Neural cell (in vitro differentiated cells): ENCODE measurements around the gene RUBCN. TPM values are rescaled to one million over a fixed set of nuclear protein-coding genes. Genes with fewer than 3 reads are reported as not detected.
"Not testable (repeated sequence)": the region's sequence is repeated elsewhere in the genome, so short reads cannot be mapped to it uniquely, and the experiment has no call there.

Experiments used
- H2AFZ ChIP-seq: fragments of 200-600, 300-800 bp; sonication (generic), shearing (Covaris generic); 2 replicates; pipeline ENCODE4 v1.6.0; 2014; ENCODE audit warnings: low read depth, mild to moderate bottlenecking, antibody characterized with exemption, low read length, moderate library complexity
- H3F3A ChIP-seq: fragments of 200-600 bp; shearing (Covaris generic); 2 replicates; pipeline ENCODE4 v1.6.1; 2016; ENCODE audit warnings: mild to moderate bottlenecking, moderate library complexity, mixed read lengths, antibody characterized with exemption, low read length; ENCODE audit not compliant: insufficient read depth, poor library complexity, severe bottlenecking
- H3K27ac ChIP-seq: fragments of 200-600, 300-800 bp; sonication (generic), shearing (Covaris generic); 2 replicates; pipeline ENCODE4 v1.5.1; 2014; ENCODE audit warnings: mild to moderate bottlenecking, low read length, moderate library complexity
- H3K27me3 ChIP-seq: fragments of 300-800, 200-600 bp; sonication (generic), shearing (Covaris generic); 2 replicates; pipeline ENCODE4 v1.6.0; 2014; ENCODE audit warnings: mild to moderate bottlenecking, low read depth, low read length, moderate library complexity; ENCODE audit not compliant: insufficient read depth
- H3K36me3 ChIP-seq: fragments of 300-800, 200-600 bp; sonication (generic), shearing (Covaris generic); 2 replicates; pipeline ENCODE4 v1.5.1; 2014; ENCODE audit warnings: mild to moderate bottlenecking, antibody characterized with exemption, low read length, moderate library complexity; ENCODE audit not compliant: insufficient read depth
- H3K4me2 ChIP-seq: fragments of 300-800, 200-600 bp; sonication (generic), shearing (Covaris generic); 2 replicates; pipeline ENCODE4 v1.6.0; 2014; ENCODE audit warnings: mild to moderate bottlenecking, low read length
- H3K4me3 ChIP-seq: fragments of 300-800, 200-600 bp; sonication (generic), shearing (Covaris generic); 2 replicates; pipeline ENCODE4 v1.5.1; 2014; ENCODE audit warnings: mild to moderate bottlenecking, low read length, moderate library complexity
- H3K79me2 ChIP-seq: fragments of 200-600 bp; shearing (Covaris generic); replicated peaks from 2 replicates; pipeline ENCODE4 v1.6.0; 2014; ENCODE audit warnings: mild to moderate bottlenecking, low read length, moderate library complexity; ENCODE audit not compliant: insufficient read depth
- H3K9ac ChIP-seq: fragments of 300-800, 200-600 bp; sonication (generic), shearing (Covaris generic); 2 replicates; pipeline ENCODE4 v1.6.1; 2016; ENCODE audit warnings: mild to moderate bottlenecking, low read length, mixed read lengths
- H3K9me2 ChIP-seq: fragments of 200-600 bp; shearing (Covaris generic); 2 replicates; pipeline ENCODE4 v1.6.1; 2016; ENCODE audit warnings: mild to moderate bottlenecking, low read length, mixed read lengths; ENCODE audit not compliant: insufficient read depth
- H3K9me3 ChIP-seq: fragments of 200-600, 300-800 bp; sonication (generic), shearing (Covaris generic); 2 replicates; pipeline ENCODE4 v1.6.1; 2016; ENCODE audit warnings: mild to moderate bottlenecking, mixed run types, low read length, moderate library complexity, mixed read lengths
- H4K20me1 ChIP-seq: fragments of 200-600 bp; shearing (Covaris generic); 2 replicates; pipeline ENCODE4 v1.6.1; 2016; ENCODE audit warnings: mild to moderate bottlenecking, mixed run types; ENCODE audit not compliant: insufficient read depth
- CTCF ChIP-seq: fragments of 450-650 bp; IDR thresholded peaks from 2 replicates; pipeline ENCODE4 v1.5.1; 2014; ENCODE audit warnings: antibody characterized with exemption, mild to moderate bottlenecking, moderate library complexity; ENCODE audit not compliant: poor library complexity, severe bottlenecking
- EP300 ChIP-seq: fragments of 450-650 bp; conservative IDR thresholded peaks from 2 replicates; pipeline ENCODE4 v1.6.1; 2014; ENCODE audit warnings: antibody characterized with exemption, mild to moderate bottlenecking, moderate library complexity; ENCODE audit not compliant: poor library complexity, severe bottlenecking
- EZH2 ChIP-seq: fragments of 200-600, 300-800 bp; shearing (Covaris generic), sonication (generic); IDR thresholded peaks from 2 replicates; pipeline ENCODE4 v1.6.1; 2014; ENCODE audit warnings: antibody characterized with exemption, low read length, borderline replicate concordance, mild to moderate bottlenecking; ENCODE audit not compliant: insufficient read depth, poor library complexity, severe bottlenecking
- MXI1 ChIP-seq: fragments of 450-650 bp; conservative IDR thresholded peaks from 2 replicates; pipeline ENCODE4 v1.6.1; 2014; ENCODE audit warnings: antibody characterized with exemption, mild to moderate bottlenecking; ENCODE audit not compliant: poor library complexity, severe bottlenecking
- POLR2AphosphoS5 ChIP-seq: IDR thresholded peaks from 2 replicates; pipeline ENCODE4 v1.6.1; 2012
- RAD21 ChIP-seq: fragments of 450-650 bp; conservative IDR thresholded peaks from 2 replicates; pipeline ENCODE4 v1.6.1; 2014; ENCODE audit warnings: antibody characterized with exemption, mild to moderate bottlenecking, moderate library complexity
- REST ChIP-seq: IDR thresholded peaks from 2 replicates; pipeline ENCODE4 v1.6.1; 2012; ENCODE audit warnings: borderline replicate concordance
- SMC3 ChIP-seq: fragments of 450-650 bp; conservative IDR thresholded peaks from 2 replicates; pipeline ENCODE4 v1.6.1; 2014; ENCODE audit warnings: antibody characterized with exemption, mild to moderate bottlenecking, moderate library complexity; ENCODE audit not compliant: poor library complexity
- TAF1 ChIP-seq: IDR thresholded peaks from 2 replicates; pipeline ENCODE4 v1.6.1; 2012; ENCODE audit warnings: low read depth
- polyA plus RNA-seq: library from polyadenylated mRNA; depleted of rRNA; stranded (reverse); fragments of >200 nt; gene quantifications from 2 replicates; pipeline ENCODE4 v1.2.3, GENCODE V29; 2014

RUBCN gene
- polyA plus RNA-seq, 1 donor from 2014 or later: 16.1 TPM

- TF ChIP-seq SMC3: no peak
- no peak for TF ChIP-seq RAD21
- TF ChIP-seq EZH2: no peak
- no peak for TF ChIP-seq EP300
- TF ChIP-seq REST: no peak
- Histone ChIP-seq H3K27me3 (no peaks in the 10 kb centered on the region), H3F3A (peaks cover 3% of the 10 kb centered on the region), H3K9me2 (no peaks in the 10 kb centered on the region), H3K4me2 (no peak overlapping the region), H2AFZ (no peak overlapping the region), H4K20me1 (no peaks in the 10 kb centered on the region), H3K79me2 (peaks cover 13% of the 10 kb centered on the region), H3K27ac (no peak overlapping the region), H3K9ac (no peak overlapping the region), H3K4me3 (no peak overlapping the region), H3K9me3 (no peaks in the 10 kb centered on the region), H3K36me3 (no peaks in the 10 kb centered on the region)
Observed at GRCh38 chr3:197734667-197735318, 1.9 kb downstream of the RUBCN start.

GRCh38 chr3:197733042-197733441 is 3.7 kb downstream of the RUBCN start:
- Histone ChIP-seq H3K79me2 (peaks cover 13% of the 10 kb centered on the region), H3K36me3 (no peaks in the 10 kb centered on the region), H3K4me3 (no peak overlapping the region), H3K9ac (no peak overlapping the region), H3K9me3 (no peaks in the 10 kb centered on the region), H2AFZ (no peak overlapping the region), H3F3A (peaks cover 3% of the 10 kb centered on the region), H4K20me1 (no peaks in the 10 kb centered on the region), H3K4me2 (no peak overlapping the region), H3K9me2 (no peaks in the 10 kb centered on the region), H3K27me3 (no peaks in the 10 kb centered on the region), H3K27ac (no peak overlapping the region)
- TF ChIP-seq EP300 (no peak), REST (no peak), EZH2 (no peak), CTCF (no peak), POLR2AphosphoS5 (no peak), MXI1 (no peak), RAD21 (no peak), TAF1 (no peak), SMC3 (no peak)

GRCh38 chr3:197731483-197731882 is 5.2 kb downstream of the RUBCN start:
- H3K27me3 ChIP-seq, H3K4me2 ChIP-seq, H3K27ac ChIP-seq, H3K36me3 ChIP-seq, H2AFZ ChIP-seq, H3K9me3 ChIP-seq, H4K20me1 ChIP-seq, H3K9ac ChIP-seq, H3K9me2 ChIP-seq, H3K4me3 ChIP-seq, H3F3A ChIP-seq: not testable (repeated sequence)
- peaks cover 13% of the 10 kb centered on the region for H3K79me2 ChIP-seq

- not testable (repeated sequence) for H3K9me3 ChIP-seq, H4K20me1 ChIP-seq
- peaks cover 13% of the 10 kb centered on the region for H3K79me2 ChIP-seq
Observed at GRCh38 chr3:197730770-197731169, 5.9 kb downstream of the RUBCN start.

More at GRCh38 chr3:197730770-197731169, 5.9 kb downstream of the RUBCN start:
- not testable (repeated sequence) for H3K27me3 ChIP-seq, H3K9me2 ChIP-seq, H3F3A ChIP-seq, H3K27ac ChIP-seq, H2AFZ ChIP-seq, H3K36me3 ChIP-seq, H3K4me2 ChIP-seq, H3K9ac ChIP-seq, H3K4me3 ChIP-seq
